ENCODE measurements around the gene SLC9A8. TPM values are rescaled to one million over a fixed set of nuclear protein-coding genes. Genes with fewer than 3 reads are reported as not detected.

SLC9A8 gene
- total RNA-seq, 4 donors from 2014 or later: 9.0 to 31.0 (median 16.6) TPM

GRCh38 chr20:49794336-49795134, 18.1 kb upstream of the SLC9A8 start:
- peak overlapping the region; percentile 81 to 90 (median 87) for H3K27ac ChIP-seq
- TF ChIP-seq EP300 (IDR thresholded peaks at IDR 0.05; ENCODE audit: low read depth) (no peak), POLR2AphosphoS5 (IDR thresholded peaks at IDR 0.05) (no peak), CTCF (IDR thresholded peaks at IDR 0.05) (no peak), POLR2A (IDR thresholded peaks at IDR 0.05) (no peak)
- intact Hi-C loops (cut with DNase I; ENCODE audit: low total_unique reads): no loop called here

GRCh38 chr20:49795135-49795424, 17.5 kb upstream of the SLC9A8 start:
- DNase-seq: no peak
- in situ Hi-C loops (cut with MboI; ENCODE audit: low pct_ligation_motif_present in 1 of 4, low pct_unique_long_range_greater_than_20kb in 1 of 4, low sequenced_read_pairs in 3 of 4) (no loop called here), intact Hi-C loops (cut with DNase I; ENCODE audit: low total_unique reads) (no loop called here)
- H3K27ac ChIP-seq: peak overlapping the region; percentile 81 to 90 (median 87)
- no peaks in the 10 kb centered on the region for H3K9me3 ChIP-seq
- H3K36me3 ChIP-seq: no peaks in the 10 kb centered on the region
- no peak for TF ChIP-seq CTCF (IDR thresholded peaks at IDR 0.05)
- TF ChIP-seq POLR2A (IDR thresholded peaks at IDR 0.05): no peak
- TF ChIP-seq POLR2AphosphoS5 (IDR thresholded peaks at IDR 0.05): no peak
- TF ChIP-seq EP300 (IDR thresholded peaks at IDR 0.05; ENCODE audit: low read depth): no peak
- 84% methylated on average over 2 of the region's 2 CpGs; no CpG with 5 or more reads in 1 of the 2 donors for WGBS, 2 donors (ENCODE audit: low coverage in 1 of 2)
- peaks cover 0 to 42% (median 15%) of the 10 kb centered on the region in 4 donors for H3K4me1 ChIP-seq
- no peaks in the 10 kb centered on the region for H3K27me3 ChIP-seq
- no peak overlapping the region for H3K4me3 ChIP-seq

More at GRCh38 chr20:49794336-49795134, 18.1 kb upstream of the SLC9A8 start:
- Histone ChIP-seq H3K36me3 (no peaks in the 10 kb centered on the region), H3K4me3 (no peak overlapping the region), H3K4me1 (peaks cover 0 to 47% (median 18%) of the 10 kb centered on the region in 4 donors), H3K9me3 (no peaks in the 10 kb centered on the region), H3K27me3 (no peaks in the 10 kb centered on the region)
- in situ Hi-C loops (cut with MboI; ENCODE audit: low pct_ligation_motif_present in 1 of 4, low pct_unique_long_range_greater_than_20kb in 1 of 4, low sequenced_read_pairs in 3 of 4): no loop called here
- WGBS, 2 donors (ENCODE audit: low coverage in 1 of 2): 70 to 75% methylated on average over 7 to 10 of the region's 10 CpGs
- peak; percentile 46 for DNase-seq

GRCh38 chr20:49796600-49797343, 15.9 kb upstream of the SLC9A8 start:
- DNase-seq: no peak
- H3K4me3 ChIP-seq: no peak overlapping the region
- TF ChIP-seq POLR2A (IDR thresholded peaks at IDR 0.05) (no peak), CTCF (IDR thresholded peaks at IDR 0.05) (no peak), POLR2AphosphoS5 (IDR thresholded peaks at IDR 0.05) (no peak), EP300 (IDR thresholded peaks at IDR 0.05; ENCODE audit: low read depth) (no peak)
- no peaks in the 10 kb centered on the region for H3K36me3 ChIP-seq
- in situ Hi-C loops (cut with MboI; ENCODE audit: low pct_ligation_motif_present in 1 of 4, low pct_unique_long_range_greater_than_20kb in 1 of 4, low sequenced_read_pairs in 3 of 4) (no loop called here), intact Hi-C loops (cut with DNase I; ENCODE audit: low total_unique reads) (no loop called here)
- H3K9me3 ChIP-seq: no peaks in the 10 kb centered on the region
- peaks cover 0 to 42% (median 13%) of the 10 kb centered on the region in 4 donors for H3K4me1 ChIP-seq
- 60 to 81% methylated on average over 1 to 8 of the region's 8 CpGs for WGBS, 2 donors (ENCODE audit: low coverage in 1 of 2)
- H3K27me3 ChIP-seq: no peaks in the 10 kb centered on the region
- peak overlapping the region in 3 of 4 donors; percentile 25 to 56 (median 36) for H3K27ac ChIP-seq

GRCh38 chr20:49797344-49797615, 15.3 kb upstream of the SLC9A8 start:
- WGBS, 2 donors (ENCODE audit: low coverage in 1 of 2): 69 to 80% methylated on average over 3 to 6 of the region's 6 CpGs
- Histone ChIP-seq H3K27ac (peak overlapping the region in 3 of 4 donors; percentile 25 to 56 (median 36)), H3K27me3 (no peaks in the 10 kb centered on the region), H3K9me3 (no peaks in the 10 kb centered on the region), H3K4me1 (peaks cover 0 to 42% (median 13%) of the 10 kb centered on the region in 4 donors), H3K36me3 (no peaks in the 10 kb centered on the region), H3K4me3 (no peak overlapping the region)
- TF ChIP-seq POLR2AphosphoS5 (IDR thresholded peaks at IDR 0.05): no peak
- TF ChIP-seq CTCF (IDR thresholded peaks at IDR 0.05): no peak
- no peak for TF ChIP-seq EP300 (IDR thresholded peaks at IDR 0.05; ENCODE audit: low read depth)
- TF ChIP-seq POLR2A (IDR thresholded peaks at IDR 0.05): no peak
- intact Hi-C loops (cut with DNase I; ENCODE audit: low total_unique reads): no loop called here
- in situ Hi-C loops (cut with MboI; ENCODE audit: low pct_ligation_motif_present in 1 of 4, low pct_unique_long_range_greater_than_20kb in 1 of 4, low sequenced_read_pairs in 3 of 4): no loop called here
- DNase-seq: no peak
